ENCODE results near the gene LSAMP. TPM values are rescaled to one million over a fixed set of nuclear protein-coding genes. Genes with fewer than 3 reads are reported as not detected.

Gene LSAMP
- total and polyA plus RNA-seq, 2 donors (not counting 3 experiments of a cell fraction or from before 2014, with no cell fraction given) = not detected

DNA sequence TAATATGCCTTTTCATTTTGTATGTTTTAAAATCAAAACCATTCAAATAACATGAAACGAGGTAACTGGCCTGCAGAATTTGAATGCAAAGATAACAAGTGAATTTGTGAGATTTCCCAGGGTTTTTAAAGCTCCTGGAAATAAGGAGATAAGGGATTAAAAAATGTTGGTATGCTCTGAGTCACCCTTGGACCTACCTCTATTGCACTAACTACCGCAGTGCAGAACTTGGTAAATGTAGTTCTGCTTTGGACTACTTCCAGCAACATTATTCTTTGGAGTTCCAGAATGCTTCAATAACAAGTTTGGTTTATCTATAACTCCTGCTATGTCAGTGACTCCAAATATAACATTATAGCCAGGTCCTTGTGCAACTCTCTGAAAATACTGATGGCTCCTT lies 620.2 kb downstream of the LSAMP start:
- no peaks in the 10 kb centered on the region for H3K9me1 ChIP-seq (replicated peaks; ENCODE audit: control insufficient read depth, extremely low read depth, insufficient read depth, low read length)
- ChIA-PET CTCF (interaction anchor here (1.5 kb wide), 1 partner anchor 10 kb away, joined by 4 read pairs; no protein-coding TSS in a partner anchor), POLR2A (no interaction called here)
- no peak overlapping the region for H2AFZ ChIP-seq (ENCODE audit: low read depth, low read length)
- intact Hi-C loops (cut with micrococcal nuclease) = no loop called here
- no peaks in the 10 kb centered on the region for H4K20me1 ChIP-seq (replicated peaks; ENCODE audit: control insufficient read depth, extremely low read depth, insufficient read depth, low read length)
- BruUV-seq (replicated peaks) = no TSS peak
- dilution Hi-C loops (cut with MboI; ENCODE audit: extremely low pct_ligation_motif_present, low sequenced_read_pairs) = no loop called here
- no peak overlapping the region for H3K27ac ChIP-seq (ENCODE audit: insufficient read depth, low read depth, low read length)
- H3K4me1 ChIP-seq (ENCODE audit: control insufficient read depth, extremely low read depth, insufficient read depth, low read length) = no peaks in the 10 kb centered on the region
- DNase-seq (ENCODE audit: low read depth, low spot score) = no peak
- H3K9me3 ChIP-seq (replicated peaks; ENCODE audit: control insufficient read depth, insufficient read depth, low read length) = no peaks in the 10 kb centered on the region
- H3K27me3 ChIP-seq (ENCODE audit: control insufficient read depth in 2 of 2, insufficient read depth in 2 of 2, low read length in 2 of 2) = peaks cover 0 to 3% of the 10 kb centered on the region in 2 experiments
- H3K4me2 ChIP-seq (ENCODE audit: insufficient read depth, low read length) = no peak overlapping the region
- H3K79me2 ChIP-seq (ENCODE audit: control insufficient read depth, insufficient read depth, low read length) = no peaks in the 10 kb centered on the region
- no peak for TF ChIP-seq EZH2 (IDR thresholded peaks at IDR 0.05; ENCODE audit: borderline replicate concordance, low read depth, low read length, severe bottlenecking)
- no peak for TF ChIP-seq MYC (IDR thresholded peaks at IDR 0.05; ENCODE audit: low read depth, low read length)
- no peak for TF ChIP-seq JUN (IDR thresholded peaks at IDR 0.05; ENCODE audit: borderline replicate concordance, insufficient read depth, insufficient read length, low read depth)
- TF ChIP-seq, protein P1, sequence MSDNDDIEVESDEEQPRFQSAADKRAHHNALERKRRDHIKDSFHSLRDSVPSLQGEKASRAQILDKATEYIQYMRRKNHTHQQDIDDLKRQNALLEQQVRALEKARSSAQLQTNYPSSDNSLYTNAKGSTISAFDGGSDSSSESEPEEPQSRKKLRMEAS (IDR thresholded peaks at IDR 0.05; ENCODE audit: insufficient read depth, insufficient read length) = no peak
- TF ChIP-seq POLR2A (IDR thresholded peaks at IDR 0.05; ENCODE audit: low read depth, low read length) = no peak
- TF ChIP-seq, protein P2, sequence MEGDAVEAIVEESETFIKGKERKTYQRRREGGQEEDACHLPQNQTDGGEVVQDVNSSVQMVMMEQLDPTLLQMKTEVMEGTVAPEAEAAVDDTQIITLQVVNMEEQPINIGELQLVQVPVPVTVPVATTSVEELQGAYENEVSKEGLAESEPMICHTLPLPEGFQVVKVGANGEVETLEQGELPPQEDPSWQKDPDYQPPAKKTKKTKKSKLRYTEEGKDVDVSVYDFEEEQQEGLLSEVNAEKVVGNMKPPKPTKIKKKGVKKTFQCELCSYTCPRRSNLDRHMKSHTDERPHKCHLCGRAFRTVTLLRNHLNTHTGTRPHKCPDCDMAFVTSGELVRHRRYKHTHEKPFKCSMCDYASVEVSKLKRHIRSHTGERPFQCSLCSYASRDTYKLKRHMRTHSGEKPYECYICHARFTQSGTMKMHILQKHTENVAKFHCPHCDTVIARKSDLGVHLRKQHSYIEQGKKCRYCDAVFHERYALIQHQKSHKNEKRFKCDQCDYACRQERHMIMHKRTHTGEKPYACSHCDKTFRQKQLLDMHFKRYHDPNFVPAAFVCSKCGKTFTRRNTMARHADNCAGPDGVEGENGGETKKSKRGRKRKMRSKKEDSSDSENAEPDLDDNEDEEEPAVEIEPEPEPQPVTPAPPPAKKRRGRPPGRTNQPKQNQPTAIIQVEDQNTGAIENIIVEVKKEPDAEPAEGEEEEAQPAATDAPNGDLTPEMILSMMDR (IDR thresholded peaks at IDR 0.05; ENCODE audit: extremely low read depth in 1 of 2, insufficient read depth in 1 of 2, low read depth in 1 of 2, low read length in 2 of 2) = no peak
- no peak for TF ChIP-seq POLR2AphosphoS5 (IDR thresholded peaks at IDR 0.05; ENCODE audit: insufficient read depth, low read depth, low read length)
- TF ChIP-seq GATA2 (IDR thresholded peaks at IDR 0.05; ENCODE audit: insufficient read depth, insufficient read length, low read depth, low read length) = no peak
- no peak overlapping the region for H3K4me3 ChIP-seq (replicated peaks in 1 of 3; ENCODE audit: insufficient read depth in 1 of 3, low read depth in 1 of 3, low read length in 3 of 3)
- H3K36me3 ChIP-seq (ENCODE audit: control insufficient read depth in 2 of 2, extremely low read depth in 1 of 2, insufficient read depth in 2 of 2, low read length in 2 of 2) = no peaks in the 10 kb centered on the region
- H3K9ac ChIP-seq (replicated peaks; ENCODE audit: extremely low read depth, insufficient read depth, low read length) = no peak overlapping the region
- FAIRE-seq = no peak
